Uterus (tissue), 2 donors: Measurements from ENCODE around the gene VSTM4.

ENCODE experiments used
- POLR2A ChIP-seq, 2 donors: fragments of 450-650 bp; IDR thresholded peaks; one replicate each; pipeline ENCODE4 v1.6.1; 2016; ENCODE audit warnings: antibody characterized with exemption in 2 of 2, mild to moderate bottlenecking in 1 of 2, moderate library complexity in 1 of 2
- TF ChIP-seq, protein P1 (sequence below), 4 experiments: fragments of 200-600 bp in 2 of 4; fragments of 450-650 bp in 2 of 4; sonication (generic) in 2 of 4; IDR thresholded peaks; one replicate each; pipeline ENCODE4 v1.5.1; 2016 to 2019; ENCODE audit warnings: antibody characterized with exemption in 4 of 4, mild to moderate bottlenecking in 2 of 4, moderate library complexity in 1 of 4

DNA sequence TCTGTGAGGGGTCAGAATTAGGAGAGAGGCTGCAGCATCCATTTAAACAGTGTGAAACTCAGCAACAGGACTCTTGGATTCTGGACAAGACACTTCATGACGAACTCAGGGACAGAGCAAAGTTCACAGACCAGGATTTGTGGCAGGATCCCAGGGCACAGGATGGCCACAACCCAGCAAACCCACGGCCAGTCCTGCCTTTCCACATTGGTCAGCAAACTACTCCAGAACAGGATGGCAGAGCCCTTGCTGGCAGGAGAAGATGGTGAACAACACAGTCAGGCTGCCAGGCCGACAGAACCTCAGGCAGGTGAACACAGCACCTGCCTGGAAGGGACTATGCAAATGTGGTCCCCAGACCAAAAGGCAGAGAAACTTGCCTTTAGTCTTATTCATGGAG lies 34.4 kb downstream of the VSTM4 start:
- TF ChIP-seq POLR2A (IDR thresholded peaks at IDR 0.05), result no peak
- TF ChIP-seq, protein P1, sequence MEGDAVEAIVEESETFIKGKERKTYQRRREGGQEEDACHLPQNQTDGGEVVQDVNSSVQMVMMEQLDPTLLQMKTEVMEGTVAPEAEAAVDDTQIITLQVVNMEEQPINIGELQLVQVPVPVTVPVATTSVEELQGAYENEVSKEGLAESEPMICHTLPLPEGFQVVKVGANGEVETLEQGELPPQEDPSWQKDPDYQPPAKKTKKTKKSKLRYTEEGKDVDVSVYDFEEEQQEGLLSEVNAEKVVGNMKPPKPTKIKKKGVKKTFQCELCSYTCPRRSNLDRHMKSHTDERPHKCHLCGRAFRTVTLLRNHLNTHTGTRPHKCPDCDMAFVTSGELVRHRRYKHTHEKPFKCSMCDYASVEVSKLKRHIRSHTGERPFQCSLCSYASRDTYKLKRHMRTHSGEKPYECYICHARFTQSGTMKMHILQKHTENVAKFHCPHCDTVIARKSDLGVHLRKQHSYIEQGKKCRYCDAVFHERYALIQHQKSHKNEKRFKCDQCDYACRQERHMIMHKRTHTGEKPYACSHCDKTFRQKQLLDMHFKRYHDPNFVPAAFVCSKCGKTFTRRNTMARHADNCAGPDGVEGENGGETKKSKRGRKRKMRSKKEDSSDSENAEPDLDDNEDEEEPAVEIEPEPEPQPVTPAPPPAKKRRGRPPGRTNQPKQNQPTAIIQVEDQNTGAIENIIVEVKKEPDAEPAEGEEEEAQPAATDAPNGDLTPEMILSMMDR (IDR thresholded peaks at IDR 0.05), result no peak
